ENCODE data around the gene C3orf52.

- no peak for TF ChIP-seq POLR2A (IDR thresholded peaks at IDR 0.05; ENCODE audit: low read depth, low read length)
- no peak for TF ChIP-seq POLR2AphosphoS5 (IDR thresholded peaks at IDR 0.05; ENCODE audit: low read depth, low read length)
- TF ChIP-seq SPI1 (IDR thresholded peaks at IDR 0.05; ENCODE audit: low read depth, low read length) = no peak
- no peak for TF ChIP-seq POU2F2 (IDR thresholded peaks at IDR 0.05; ENCODE audit: low read depth, low read length)
Measured at GRCh38 chr3:112097378-112097777, 11.2 kb downstream of the C3orf52 start.

Measured in GM12891 (cell line).